HG03045 (cell line): ENCODE results near the gene ATOH8.

Experiments used
- ATAC-seq: cut with Tn5 transposase; IDR thresholded peaks from one replicate; pipeline ENCODE4 v1.9.1; 2021; ENCODE audit warnings: mild to moderate bottlenecking, moderate library complexity; ENCODE audit not compliant: unreplicated experiment

Gene ATOH8

DNA sequence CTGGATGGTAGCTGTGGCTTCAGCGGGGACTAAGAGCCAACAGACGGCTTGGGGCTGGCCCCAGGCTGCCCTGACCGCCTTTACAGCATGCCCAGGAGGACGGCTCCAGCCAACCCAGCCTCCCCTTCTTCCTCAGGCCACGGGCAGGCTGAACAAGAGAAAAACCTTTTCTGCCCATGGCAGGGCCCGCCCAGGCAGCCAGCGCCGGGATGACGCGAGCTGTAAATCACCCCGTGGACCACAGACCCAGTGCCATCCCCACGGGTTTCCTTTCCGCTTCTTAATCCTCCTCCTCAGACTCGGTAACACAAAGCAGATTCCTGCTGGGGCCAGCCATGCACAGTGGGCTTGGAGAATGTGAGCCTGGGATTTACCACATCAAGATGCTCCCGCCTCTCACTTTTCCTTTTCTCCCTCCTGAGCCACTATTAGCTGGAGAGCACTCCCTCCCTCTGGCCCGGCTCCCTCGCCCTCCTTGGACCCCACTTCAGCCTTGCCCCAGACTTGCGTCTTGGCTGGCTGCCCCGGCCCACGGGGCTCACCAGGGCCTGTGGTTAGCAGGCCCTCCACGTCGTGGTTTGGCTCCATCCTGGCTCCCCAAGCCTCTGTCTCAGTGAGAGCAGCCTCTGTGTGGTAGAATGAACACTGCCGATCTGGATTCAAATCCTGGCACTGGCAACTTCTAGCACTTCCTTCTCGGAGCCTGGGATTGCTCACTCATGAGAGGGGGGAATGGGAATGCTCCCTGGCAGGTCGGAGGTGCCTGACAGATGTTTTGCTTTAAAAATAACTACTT is 31.4 kb downstream of the ATOH8 start:
- ATAC-seq = no peak

GRCh38 chr2:85785871-85786270 is 32.1 kb downstream of the ATOH8 start:
- ATAC-seq = no peak

- ATAC-seq = no peak
Observed at GRCh38 chr2:85786444-85786843, 32.7 kb downstream of the ATOH8 start.

DNA sequence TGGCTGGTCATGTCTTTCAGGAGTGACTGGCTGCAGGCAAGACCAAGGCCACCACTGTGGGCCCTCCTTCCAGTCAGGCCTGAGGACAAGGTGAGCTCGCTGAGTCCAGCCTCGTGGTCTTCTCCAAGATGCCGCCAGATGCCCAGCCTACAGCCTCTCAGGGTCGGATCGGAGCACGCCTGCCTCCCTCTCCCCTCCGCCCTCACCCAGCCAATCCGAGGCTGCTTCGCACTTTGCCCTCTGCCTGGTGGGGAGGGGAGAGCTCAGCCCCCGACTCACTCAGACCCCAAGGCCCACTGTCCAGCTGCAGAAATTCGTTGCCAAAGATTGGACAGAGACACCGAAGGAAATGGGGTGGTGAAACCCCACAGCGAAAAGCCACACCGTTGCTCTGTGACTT is 33.1 kb downstream of the ATOH8 start:
- no peak for ATAC-seq

- no peak for ATAC-seq
Observed at GRCh38 chr2:85787282-85787980, 33.6 kb downstream of the ATOH8 start.

GRCh38 chr2:85787981-85788340 is 34.2 kb downstream of the ATOH8 start:
- no peak for ATAC-seq

- ATAC-seq = no peak
Observed at GRCh38 chr2:85788603-85789002, 34.8 kb downstream of the ATOH8 start.

GRCh38 chr2:85789271-85789670 is 35.5 kb downstream of the ATOH8 start:
- ATAC-seq = no peak

- ATAC-seq = no peak
Observed at GRCh38 chr2:85790032-85790431, 36.2 kb downstream of the ATOH8 start.

DNA sequence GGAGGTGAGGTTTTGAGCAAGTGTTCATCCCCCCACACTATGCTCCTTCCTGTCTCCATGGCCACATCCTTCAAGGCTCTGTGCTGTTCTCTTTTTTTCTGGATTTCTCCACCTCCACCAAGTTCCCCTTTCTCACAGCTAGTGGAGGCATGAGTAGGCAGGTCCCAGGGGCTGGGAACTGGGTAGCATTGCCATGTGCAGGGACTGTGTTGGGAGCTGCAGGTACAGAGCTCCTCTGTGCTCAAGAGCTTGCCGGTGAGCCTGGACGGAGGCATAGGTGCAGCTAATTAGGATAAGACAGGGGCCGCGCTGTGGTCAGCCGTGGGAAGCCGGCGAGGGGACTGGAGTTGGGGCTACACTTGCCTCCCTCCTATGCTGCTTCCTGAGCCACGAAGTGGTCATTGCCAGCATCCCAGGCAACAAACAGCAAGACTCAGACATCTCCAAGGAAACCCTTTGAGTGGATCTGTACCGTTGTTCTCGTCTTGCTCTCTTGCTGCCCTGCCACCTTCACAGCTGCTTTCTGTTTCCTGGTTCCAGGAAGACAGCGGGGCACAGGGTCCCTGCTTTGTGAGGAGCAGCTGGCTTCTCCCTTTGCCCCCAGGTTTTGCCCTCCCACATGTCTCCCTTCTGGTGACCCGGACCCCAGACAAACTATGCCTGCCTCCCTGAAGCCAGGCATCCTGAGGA is 36.9 kb downstream of the ATOH8 start:
- no peak for ATAC-seq

- ATAC-seq = no peak
Observed at GRCh38 chr2:85791704-85792565, 38.1 kb downstream of the ATOH8 start.

- ATAC-seq = no peak
Observed at GRCh38 chr2:85792783-85793441, 39.1 kb downstream of the ATOH8 start.

GRCh38 chr2:85793584-85793983 is 39.8 kb downstream of the ATOH8 start:
- no peak for ATAC-seq

GRCh38 chr2:85794038-85794441 is 40.2 kb downstream of the ATOH8 start:
- no peak for ATAC-seq

DNA sequence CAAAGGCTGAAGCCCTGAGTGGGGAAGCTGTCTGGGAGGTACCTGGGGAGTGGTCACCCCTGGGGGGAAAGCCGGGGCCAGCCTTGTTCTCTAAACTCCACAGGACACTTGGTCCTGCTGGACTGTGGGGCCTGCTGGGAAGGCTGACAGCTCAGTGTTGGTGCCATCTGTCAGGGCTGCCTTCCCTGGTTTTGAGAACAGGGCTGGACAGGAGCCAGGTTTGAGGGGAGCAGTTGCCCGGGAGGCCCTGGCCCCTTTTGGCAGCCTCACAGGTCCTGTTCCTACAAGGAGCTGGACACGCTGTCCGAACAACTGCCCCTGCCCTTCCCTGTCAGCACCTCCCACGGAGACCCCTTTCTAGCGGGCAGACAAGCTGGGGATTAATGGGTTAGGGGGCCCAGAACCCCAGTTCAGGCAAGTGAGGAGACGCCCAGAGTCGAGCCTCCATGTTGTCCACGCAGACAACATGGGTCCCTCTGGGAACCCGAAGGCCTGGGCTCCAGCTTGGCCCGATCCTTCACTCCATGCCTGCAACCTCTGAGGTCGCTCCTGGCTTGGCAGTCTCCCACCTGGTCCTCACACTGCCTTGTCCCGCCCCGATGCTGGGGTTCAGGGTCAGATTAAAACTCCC is 40.8 kb downstream of the ATOH8 start:
- no peak for ATAC-seq

DNA sequence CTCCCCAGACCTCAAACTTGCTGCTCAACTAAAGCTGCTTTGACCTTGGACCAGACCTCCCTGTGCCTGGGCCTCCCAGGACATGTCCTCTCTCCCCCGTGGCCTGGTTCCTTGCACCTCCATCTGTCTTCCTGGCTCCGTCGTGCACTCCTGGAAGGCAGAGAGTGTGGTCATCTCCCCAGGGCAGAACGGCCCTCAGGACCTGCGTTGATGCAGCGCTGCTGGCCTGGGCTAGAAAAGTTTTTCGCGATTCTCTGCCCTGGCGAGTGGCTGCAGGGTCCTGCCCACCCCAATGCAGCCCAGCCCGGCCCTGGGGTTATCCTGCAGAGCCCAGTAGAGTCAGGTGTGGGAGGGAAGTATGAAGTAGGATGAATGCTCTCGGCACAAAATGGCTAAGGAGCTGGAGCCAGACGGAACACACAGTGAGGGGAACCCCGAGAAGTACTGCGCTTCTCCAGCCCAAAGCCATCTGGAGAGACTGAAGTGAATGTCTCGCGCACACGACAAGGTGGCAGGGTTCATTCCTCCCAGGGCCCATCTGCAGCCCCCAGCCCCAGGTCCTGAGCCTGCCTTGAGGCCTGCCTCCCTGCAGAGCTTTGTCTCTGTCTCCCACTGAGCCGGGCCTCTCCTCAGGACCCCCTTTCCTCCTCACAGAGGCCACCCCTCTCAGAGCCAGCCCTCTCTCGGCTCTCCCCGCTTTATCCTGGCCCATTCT is 41.7 kb downstream of the ATOH8 start:
- no peak for ATAC-seq

DNA sequence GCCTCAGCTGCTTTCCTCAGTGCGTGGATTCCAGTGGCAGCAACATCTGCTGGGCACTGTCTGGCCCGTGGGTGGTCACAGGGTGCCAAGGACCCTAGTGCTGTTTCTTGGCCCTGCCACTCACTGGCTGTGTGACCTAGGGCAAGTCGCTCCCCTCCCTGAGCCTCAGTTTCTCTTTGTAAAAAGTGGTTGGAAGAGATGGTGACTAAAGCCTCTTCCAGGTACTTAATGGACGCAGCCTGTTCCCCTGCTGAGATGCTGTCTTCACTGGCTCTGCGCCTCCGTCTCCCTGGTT is 42.2 kb downstream of the ATOH8 start:
- ATAC-seq = no peak

DNA sequence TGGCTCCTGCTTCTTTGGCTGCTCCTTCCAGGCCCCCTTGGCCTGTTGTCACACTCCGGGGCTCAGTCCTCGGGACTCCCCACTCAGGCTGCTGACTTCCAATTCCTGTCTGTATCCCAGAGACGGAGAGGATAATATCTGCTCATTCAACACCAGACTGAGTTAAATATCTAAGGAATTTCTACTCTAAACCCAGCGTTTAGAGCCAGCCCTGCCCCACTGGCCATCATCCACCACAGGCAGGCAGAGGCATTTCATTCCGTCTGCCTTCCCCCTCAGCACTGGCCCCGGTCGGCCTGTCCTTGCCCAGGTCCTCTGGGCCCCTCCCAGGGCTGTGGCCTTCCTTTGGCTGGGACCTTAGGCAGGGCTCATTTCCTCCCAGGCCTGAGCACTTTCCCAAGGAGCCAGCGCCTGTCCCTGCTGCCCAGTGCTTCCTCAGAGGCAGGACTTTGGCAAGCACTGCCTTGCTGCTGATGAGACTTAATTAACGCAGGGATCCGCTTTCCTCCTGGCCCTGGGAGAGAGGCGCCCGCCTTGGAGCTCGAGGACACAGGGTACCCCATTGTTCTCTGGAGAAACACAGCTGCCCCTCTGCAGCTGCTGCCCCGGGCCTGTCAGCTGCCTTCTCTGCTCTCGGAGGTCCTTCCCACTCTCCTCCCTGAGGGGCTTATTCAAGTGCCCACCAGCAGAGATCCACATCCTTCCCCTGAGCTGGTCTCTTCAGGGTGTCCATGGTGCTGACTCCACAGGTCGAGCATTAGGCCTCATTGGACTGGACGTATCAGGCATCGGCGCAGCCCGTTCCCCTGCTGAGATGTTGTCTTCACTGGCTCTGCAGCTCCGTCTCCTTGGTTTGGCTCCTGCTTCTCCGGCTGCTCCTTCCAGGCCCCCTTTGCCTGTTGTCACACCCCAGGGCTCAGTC is 42.8 kb downstream of the ATOH8 start:
- ATAC-seq = no peak

GRCh38 chr2:85797263-85797660 is 43.5 kb downstream of the ATOH8 start:
- no peak for ATAC-seq
